GM18861 (cell line): ENCODE measurements around the gene STX16.

ENCODE experiments used
- ATAC-seq: cut with Tn5 transposase; IDR thresholded peaks from one replicate; pipeline ENCODE4 v1.9.1; 2021; ENCODE audit not compliant: unreplicated experiment

The STX16 gene

GRCh38 chr20:58618351-58619076 lies 32.6 kb upstream of the STX16 start:
- no peak for ATAC-seq

DNA sequence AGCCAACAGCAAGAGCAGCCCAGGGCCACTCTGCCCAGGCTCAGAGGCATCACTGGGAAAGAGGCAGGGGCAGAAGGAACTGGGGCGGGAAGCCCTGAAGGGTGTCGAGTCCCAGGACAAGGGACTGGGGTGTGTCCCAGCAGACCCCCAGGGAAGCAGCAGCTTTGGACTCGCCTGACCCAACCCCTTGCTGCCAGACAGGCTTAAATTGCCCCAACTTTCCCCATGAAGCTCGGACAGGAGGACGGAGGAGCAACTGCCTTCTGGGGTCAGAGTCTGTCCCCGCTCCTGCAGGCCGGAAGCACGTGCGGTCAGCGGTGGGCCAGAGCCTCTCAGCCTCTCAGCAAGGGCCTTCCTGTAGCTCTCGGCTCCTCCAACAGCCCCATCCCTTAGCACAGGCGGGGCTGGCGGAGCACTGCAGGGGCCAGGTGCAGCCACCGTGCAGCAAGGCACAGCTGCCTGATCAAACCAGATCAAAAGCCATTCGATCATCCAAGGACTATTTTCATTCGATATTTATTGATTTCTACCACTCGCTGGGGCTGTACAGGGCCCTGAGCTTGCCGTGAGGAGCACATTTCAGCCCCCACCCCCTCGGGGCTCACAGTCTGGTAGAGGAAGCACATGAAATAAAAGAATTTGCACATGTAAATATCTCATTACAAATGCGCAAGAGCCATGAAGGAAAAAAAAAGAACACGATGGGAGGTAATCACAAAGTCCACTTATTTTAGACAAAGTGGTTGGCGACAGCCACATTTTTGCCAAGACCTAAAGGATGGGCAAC lies 31.8 kb upstream of the STX16 start:
- ATAC-seq: no peak

GRCh38 chr20:58619864-58620431 lies 31.1 kb upstream of the STX16 start:
- ATAC-seq: no peak

DNA sequence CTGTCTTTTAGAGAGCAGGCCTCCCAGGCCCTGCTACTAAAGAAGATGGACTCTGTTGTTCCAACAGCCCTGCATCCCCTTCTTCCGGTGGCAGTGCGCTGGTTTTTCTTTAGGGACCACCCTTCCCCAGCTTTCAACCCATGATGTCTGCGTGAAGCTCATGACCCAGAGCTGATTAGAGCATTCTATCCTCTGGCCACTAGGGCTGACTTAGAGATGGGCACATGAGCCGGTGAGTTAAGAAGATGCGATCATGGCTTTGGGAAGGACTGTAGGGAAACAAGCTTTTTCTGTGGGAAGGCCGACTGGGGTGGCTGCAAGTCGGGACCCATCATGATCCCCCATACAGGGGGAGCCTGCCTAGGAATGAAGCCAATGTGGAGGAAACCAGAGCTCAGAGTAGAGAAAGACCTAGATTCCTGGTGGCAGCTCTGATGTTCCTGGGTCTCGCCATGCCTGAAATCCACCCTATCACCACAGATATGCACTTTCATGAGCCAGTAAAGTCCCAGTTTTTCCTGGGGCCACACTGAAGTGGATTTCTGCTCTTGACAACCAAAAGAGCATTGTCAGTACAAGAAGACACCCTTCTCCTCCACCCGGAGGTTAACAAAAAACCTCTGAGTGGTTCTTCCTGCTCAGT lies 29.1 kb upstream of the STX16 start:
- ATAC-seq: no peak

DNA sequence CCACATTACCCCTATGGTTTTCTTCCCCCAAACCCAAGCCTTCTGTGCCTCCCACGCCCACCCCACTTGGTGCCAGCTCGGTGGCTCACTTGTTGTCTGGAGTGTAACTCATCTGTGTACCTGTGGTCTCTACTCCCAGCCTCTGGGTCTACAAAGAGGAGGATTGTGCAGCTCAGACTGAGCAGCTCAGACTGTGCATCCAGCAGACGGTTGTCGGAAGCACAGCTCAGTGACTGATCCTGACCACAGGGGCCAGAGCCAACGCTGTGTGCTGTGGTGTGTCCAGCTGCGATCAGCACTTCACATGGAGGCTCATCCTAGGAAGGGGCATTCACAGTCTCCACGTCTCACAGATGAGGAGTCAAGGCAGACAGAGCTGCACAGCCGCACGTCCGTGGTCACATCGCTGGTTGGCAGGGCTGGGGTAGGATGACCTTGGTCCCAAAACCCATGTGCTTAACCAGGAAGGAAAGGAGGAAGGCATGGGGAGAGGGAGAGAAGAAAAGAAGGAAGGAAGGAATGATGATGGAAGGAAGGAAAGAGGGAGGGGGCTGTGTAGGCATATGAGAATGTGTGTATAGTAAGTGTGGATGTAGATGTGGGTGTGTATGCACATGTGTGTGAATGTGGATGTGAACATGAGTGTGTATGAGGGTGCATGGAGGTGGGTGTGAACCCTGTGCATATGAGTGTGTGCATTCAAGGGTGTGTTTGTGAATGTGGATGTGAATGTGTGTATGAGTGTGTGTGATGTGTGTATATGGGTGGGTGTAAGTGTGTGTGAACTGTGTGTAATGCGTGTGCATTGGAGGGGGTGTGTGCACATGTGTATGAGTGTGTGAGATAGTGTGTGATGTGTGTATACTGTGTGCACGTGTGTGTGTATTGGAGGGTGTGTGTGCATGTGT lies 28.2 kb upstream of the STX16 start:
- ATAC-seq: no peak

DNA sequence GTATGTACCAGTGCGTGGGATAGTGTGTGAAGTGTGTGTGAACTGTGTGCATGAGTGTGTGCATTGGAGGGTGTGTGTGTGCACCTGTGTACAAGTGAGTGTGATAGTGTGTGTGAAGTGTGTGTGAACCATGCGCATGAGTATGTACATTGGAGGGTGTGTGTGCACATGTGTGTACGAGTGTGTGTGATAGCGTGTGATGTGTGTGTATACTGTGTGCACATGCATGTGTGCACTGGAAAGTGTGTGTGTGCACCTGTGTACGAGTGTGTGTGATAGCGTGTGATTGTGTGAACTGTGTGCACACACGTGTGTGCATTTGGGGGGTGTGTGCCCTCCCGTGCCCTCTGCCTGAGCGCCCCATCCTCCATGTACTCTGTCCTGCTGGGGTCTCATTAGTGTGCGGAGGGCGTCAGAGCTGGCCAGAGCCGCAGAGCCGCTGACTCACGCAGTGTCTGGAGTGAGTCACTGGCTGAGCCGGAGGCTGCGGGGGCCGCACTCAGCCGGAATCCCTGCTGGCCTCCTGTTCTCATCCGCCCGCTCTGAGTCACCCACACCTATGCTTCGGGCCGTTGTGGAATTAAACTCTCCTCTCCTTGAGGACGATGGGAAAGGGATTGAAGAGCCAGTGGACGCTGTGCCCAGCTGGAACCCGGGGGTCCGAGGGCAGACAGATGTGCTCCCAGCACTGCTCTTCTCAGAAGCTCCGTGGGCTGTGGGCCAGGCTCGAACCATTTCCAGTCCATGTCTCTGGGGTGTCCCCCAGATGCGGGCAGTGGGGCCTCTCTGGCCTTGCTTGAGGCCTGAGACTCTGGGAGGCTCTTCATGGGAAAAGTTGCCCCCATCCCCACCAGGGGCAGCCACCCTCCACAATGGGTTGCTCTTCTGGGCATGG lies 27.3 kb upstream of the STX16 start:
- no peak for ATAC-seq

DNA sequence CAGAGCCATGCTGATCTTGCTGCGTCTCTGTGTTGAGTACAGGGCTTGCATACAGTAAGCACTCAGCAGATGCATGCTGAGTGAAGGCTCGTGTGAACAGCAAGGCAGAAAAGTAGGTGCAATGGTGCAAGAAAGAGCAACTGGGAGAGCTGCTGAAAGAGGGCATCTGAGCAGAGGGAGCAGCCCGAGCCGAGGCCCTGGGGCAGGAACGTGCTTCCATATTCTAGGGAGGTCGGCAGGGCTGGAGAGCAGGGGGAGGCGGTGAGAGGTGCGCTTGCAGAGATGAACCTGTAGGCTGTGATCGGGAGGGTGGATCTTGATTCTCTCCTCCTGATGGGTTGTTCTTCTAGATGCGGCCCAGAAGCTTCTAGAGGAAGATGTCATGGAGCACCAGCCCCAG lies 26.4 kb upstream of the STX16 start:
- no peak for ATAC-seq

DNA sequence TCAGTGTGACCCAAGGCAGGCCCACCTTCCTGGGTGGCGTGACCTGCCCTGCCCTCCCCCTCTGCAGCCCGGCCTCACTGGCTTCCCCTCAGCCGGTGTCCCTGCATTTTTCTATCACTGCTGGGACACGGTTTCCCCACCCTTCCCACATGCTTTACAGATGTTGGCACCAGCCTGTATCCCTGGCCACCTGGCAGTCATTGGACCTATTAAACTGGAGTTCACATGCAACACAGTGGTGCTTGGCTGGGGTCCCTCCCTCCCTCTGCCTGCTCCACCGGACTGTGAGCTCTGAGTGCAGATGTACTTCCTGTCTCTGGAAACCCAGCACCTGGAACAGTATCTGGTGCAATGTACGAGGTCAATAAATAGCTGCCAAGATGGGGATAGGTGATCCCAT lies 25.5 kb upstream of the STX16 start:
- no peak for ATAC-seq

DNA sequence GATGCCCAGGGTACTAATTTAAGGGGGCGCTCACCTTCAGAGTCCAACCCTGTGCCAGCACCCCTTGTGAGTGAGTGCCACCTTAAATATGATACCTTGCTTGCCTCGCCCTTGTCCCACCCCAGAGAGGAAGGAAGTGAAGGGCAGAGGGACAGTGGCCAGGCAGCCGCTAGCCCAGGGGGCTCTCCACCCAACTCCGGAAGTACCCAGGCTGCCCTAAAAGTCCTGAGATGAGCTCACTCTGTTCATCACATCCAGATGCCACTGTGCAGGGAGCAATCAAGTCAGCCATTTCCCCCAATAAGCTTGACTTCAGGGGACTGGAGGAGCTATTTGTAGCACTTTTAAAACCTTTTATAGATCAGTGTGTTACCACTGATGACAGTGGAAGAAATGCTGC lies 25.0 kb upstream of the STX16 start:
- no peak for ATAC-seq

GRCh38 chr20:58627212-58628072 lies 23.6 kb upstream of the STX16 start:
- ATAC-seq: no peak

DNA sequence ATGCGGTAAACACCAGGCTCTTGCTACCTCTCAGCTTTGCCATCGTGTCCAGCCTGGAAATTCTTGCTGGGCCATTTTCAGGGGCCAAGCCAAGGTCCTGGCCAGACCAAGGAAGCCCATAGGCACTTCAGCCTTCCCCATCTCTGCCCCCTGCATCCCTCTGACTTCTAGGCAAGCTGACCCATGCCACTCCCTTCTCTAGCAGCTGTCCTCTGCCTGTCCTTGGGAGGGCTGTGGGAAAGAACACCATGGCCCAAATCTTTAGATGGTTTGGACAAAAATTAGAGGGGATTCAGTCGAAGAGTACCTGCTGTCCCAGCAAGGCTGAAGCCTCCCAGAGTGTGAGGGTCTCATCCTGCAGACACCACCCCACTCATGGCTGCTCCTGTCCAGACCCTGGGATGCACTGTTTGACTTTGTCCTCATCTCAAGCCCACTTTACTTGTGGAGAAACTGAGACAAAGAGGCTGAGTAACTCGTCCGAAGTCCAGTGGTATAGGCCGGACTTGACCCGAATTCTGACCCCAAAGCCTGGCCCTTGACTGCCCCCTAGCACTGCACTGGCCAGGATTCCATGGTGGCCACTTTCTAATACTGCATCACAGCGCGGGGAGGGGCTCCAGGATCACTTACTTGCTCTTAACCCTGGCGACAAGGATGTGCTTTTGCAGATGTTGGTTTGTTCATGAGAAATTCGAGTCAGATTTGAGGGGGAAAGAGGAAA lies 22.4 kb upstream of the STX16 start:
- no peak for ATAC-seq

- no peak for ATAC-seq
Observed at GRCh38 chr20:58629215-58629580, 21.9 kb upstream of the STX16 start.

DNA sequence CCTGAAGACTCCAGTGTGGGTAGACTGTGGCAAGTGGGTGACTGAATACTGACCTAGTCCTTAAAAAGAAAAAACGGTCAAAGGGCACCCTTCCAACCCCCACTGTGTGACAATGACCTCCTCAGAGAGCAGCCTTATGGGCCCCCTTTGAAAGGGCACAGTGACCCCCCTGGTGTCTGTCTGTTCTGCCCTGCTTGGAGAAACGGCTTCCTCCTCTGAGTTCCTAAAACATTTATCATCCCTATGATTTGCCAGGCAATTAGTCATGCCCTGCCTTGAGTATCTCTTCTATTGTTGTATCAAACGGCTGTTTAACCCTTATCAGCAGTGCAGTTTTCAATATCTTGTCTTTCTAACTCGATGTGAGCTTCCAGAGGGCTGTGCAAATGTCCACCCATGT lies 21.0 kb upstream of the STX16 start:
- no peak for ATAC-seq

DNA sequence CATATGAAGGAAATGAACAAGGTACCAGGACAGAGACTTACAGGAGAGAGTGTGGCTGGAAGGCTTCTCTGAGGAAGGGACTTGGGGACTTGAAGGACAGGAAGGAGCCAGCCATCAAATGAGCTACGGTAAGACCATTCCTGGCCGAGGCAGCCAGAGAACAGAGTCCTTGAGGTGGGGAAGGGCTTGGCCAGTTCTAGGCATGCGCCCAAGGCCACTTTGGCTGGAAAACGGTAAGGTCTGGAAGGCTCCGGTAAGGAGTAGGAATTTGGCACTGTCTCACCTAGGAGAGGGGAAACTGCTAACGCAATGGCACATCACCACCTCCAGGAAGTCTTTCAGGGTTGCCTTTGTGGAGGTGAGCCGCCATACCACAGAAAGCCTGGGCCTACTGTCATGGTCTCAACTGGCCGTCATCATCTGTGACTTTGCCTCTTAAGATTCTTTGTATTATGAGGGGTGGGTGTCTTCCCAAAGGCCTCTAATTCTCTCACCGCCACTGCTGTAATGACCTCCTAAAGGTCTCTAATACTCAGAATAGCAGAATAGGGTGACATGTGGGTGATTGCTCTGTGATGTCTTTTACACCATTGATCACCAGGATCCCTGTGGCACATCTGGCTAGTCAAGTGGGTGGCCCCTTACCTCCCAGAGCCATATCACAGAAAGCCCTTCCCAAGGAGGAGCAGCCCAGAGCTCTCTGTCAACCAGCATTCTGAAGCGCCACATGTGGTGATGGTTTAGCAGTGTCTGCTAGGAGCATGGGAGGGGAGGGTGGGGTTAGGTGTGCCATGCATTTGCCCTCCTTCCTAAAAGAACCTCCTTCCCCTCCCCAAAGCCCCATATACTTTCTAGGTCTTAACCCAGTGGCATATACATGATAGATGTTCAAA lies 17.7 kb upstream of the STX16 start:
- no peak for ATAC-seq

GRCh38 chr20:58634059-58634458 lies 17.0 kb upstream of the STX16 start:
- ATAC-seq: no peak

- ATAC-seq: no peak
Observed at GRCh38 chr20:58634521-58635278, 16.4 kb upstream of the STX16 start.

DNA sequence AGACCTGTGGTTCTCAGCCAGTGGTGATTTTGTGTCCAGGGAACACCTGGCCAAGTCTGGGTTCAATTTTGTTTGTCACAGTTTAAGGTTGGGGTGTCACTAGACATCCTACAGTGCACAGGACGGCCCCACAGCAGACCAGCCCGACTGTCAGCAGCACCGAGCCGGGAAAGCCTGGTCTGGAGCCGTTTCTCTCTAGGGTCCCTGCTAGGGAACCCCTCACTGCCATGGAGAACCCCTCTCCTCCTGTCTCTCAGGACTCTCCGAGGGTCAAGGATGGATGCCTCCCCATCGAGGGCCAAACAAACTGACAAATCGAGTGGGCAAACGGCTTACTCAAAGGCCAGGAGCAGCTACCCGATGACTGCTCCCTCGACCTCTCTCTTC lies 15.8 kb upstream of the STX16 start:
- no peak for ATAC-seq
